Smooth muscle cell (in vitro differentiated cells): Measurements from ENCODE around the gene ATXN1. TPM values are rescaled to one million over a fixed set of nuclear protein-coding genes. Genes with fewer than 3 reads are reported as not detected.

Experiments
- DNase-seq: peaks from one replicate; lab custom pipeline; 2025; ENCODE audit not compliant: unreplicated experiment; lab: John Stamatoyannopoulos, UW
- H2AFZ ChIP-seq: fragments of 200-600 bp; sonication (generic); 2 replicates; pipeline ENCODE4 v1.6.0; 2016; ENCODE audit warnings: antibody characterized with exemption, low read depth, mild to moderate bottlenecking
- H3F3A ChIP-seq: fragments of 200-600 bp; sonication (generic); 2 replicates; pipeline ENCODE4 v1.6.0; 2017; ENCODE audit warnings: antibody characterized with exemption, low read depth
- H3K27ac ChIP-seq: fragments of 200-600 bp; sonication (generic); 2 replicates; pipeline ENCODE4 v1.5.1; 2016; ENCODE audit warnings: low read depth, mild to moderate bottlenecking
- H3K27me3 ChIP-seq: fragments of 200-600 bp; sonication (generic); 2 replicates; pipeline ENCODE4 v1.6.1; 2016; ENCODE audit warnings: low read depth, mild to moderate bottlenecking
- H3K36me3 ChIP-seq: fragments of 200-600 bp; sonication (generic); 2 replicates; pipeline ENCODE4 v1.5.1; 2016; ENCODE audit warnings: low read depth
- H3K4me1 ChIP-seq: fragments of 200-600 bp; sonication (generic); 2 replicates; pipeline ENCODE4 v1.5.1; 2016; ENCODE audit warnings: low read depth
- H3K4me2 ChIP-seq: fragments of 200-600 bp; sonication (generic); 2 replicates; pipeline ENCODE4 v1.6.0; 2016; ENCODE audit warnings: mild to moderate bottlenecking
- H3K4me3 ChIP-seq: fragments of 200-600 bp; sonication (generic); 2 replicates; pipeline ENCODE4 v1.5.1; 2016; ENCODE audit warnings: mild to moderate bottlenecking
- H3K79me2 ChIP-seq: fragments of 200-600 bp; sonication (generic); 2 replicates; pipeline ENCODE4 v1.6.0; 2016; ENCODE audit warnings: low read depth, mild to moderate bottlenecking
- H3K9ac ChIP-seq: fragments of 200-600 bp; sonication (generic); 2 replicates; pipeline ENCODE4 v1.6.0; 2016; ENCODE audit warnings: low read depth
- H3K9me3 ChIP-seq: fragments of 200-600 bp; sonication (generic); replicated peaks from 2 replicates; pipeline ENCODE4 v1.5.1; 2016; ENCODE audit warnings: low read depth
- H4K20me1 ChIP-seq: fragments of 200-600 bp; sonication (generic); 2 replicates; pipeline ENCODE4 v1.6.0; 2016; ENCODE audit warnings: low read depth
- WGBS: methylation state at CpG from one replicate; pipeline ENCODE4 v1.1.7; 2016; ENCODE audit warnings: low lambda C conversion rate; 5-methylcytosine and 5-hydroxymethylcytosine counted together
- polyA plus RNA-seq: library from polyadenylated mRNA; unstranded; fragments of >200 nt; fragmentation: Nextera tagmentation; extraction: Ambion mirVana; gene quantifications from 2 replicates; pipeline ENCODE4 v1.2.1, GENCODE V29; 2016
- total RNA-seq: library from RNA; depleted of rRNA; stranded (reverse); fragments of >200 nt; gene quantifications from 2 replicates; pipeline ENCODE4 v1.2.3, GENCODE V29; 2014
- TF ChIP-seq, protein P1 (sequence below): fragments of 200-600 bp; sonication (generic); IDR thresholded peaks from 2 replicates; pipeline ENCODE4 v1.5.1; 2017; ENCODE audit warnings: borderline replicate concordance, mild to moderate bottlenecking, antibody characterized with exemption; ENCODE audit not compliant: insufficient read depth, poor library complexity, severe bottlenecking

Gene ATXN1
- total and polyA plus RNA-seq, 2 experiments from 2014 or later = 17.9 to 40.6 TPM

DNA sequence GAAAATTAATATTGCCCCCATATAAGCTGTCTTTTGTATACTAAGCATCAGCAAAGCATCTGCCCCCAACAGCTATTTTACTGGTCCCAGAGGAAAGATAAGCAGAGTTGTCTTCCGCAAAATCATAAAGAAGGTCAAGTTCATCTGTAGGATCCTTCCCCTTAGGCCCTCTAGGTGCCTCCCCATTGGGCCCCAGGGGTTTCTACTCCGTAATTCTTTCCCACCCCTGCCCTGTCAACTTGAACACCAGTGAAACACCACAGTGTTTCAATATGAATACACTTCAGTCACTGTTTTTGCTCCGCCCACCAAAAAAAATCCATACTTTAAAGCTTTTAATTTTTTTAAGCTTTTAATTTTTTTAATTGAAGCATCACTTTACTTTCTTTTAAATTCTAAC is 159.2 kb downstream of the ATXN1 start:
- H3K27ac ChIP-seq = no peak overlapping the region
- H3K27me3 ChIP-seq = no peaks in the 10 kb centered on the region
- peaks cover 27% of the 10 kb centered on the region for H4K20me1 ChIP-seq
- peaks cover 3% of the 10 kb centered on the region for H3K79me2 ChIP-seq
- H3K4me3 ChIP-seq = no peak overlapping the region
- no peaks in the 10 kb centered on the region for H3K4me1 ChIP-seq
- no peak overlapping the region for H3K4me2 ChIP-seq
- H2AFZ ChIP-seq = no peak overlapping the region
- DNase-seq = no peak
- H3K36me3 ChIP-seq = no peaks in the 10 kb centered on the region
- no peak overlapping the region for H3K9ac ChIP-seq
- TF ChIP-seq, protein P1, sequence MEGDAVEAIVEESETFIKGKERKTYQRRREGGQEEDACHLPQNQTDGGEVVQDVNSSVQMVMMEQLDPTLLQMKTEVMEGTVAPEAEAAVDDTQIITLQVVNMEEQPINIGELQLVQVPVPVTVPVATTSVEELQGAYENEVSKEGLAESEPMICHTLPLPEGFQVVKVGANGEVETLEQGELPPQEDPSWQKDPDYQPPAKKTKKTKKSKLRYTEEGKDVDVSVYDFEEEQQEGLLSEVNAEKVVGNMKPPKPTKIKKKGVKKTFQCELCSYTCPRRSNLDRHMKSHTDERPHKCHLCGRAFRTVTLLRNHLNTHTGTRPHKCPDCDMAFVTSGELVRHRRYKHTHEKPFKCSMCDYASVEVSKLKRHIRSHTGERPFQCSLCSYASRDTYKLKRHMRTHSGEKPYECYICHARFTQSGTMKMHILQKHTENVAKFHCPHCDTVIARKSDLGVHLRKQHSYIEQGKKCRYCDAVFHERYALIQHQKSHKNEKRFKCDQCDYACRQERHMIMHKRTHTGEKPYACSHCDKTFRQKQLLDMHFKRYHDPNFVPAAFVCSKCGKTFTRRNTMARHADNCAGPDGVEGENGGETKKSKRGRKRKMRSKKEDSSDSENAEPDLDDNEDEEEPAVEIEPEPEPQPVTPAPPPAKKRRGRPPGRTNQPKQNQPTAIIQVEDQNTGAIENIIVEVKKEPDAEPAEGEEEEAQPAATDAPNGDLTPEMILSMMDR = no peak
- 94% methylated on average over 3 of the region's 3 CpGs for WGBS
- H3K9me3 ChIP-seq = no peaks in the 10 kb centered on the region
- H3F3A ChIP-seq = no peaks in the 10 kb centered on the region

DNA sequence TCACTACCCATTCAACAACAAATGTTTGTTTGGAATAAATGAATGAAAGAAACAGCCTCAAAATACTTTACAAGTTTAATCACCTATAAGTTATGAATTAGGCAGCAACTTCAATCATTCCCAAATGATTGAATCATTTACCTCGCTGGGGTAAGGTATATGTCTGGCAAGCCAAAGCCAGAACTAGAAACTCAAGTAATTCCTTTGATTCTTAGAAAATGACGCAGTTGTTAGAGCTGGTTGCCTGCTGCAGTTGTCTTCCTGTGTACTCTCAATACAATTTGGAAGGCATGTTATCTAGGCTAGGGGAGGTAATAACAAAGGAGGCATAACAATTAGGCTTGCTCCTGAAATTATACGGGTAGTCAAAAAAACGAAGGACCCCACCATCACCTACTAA is 160.6 kb downstream of the ATXN1 start:
- Histone ChIP-seq H3K4me3 (no peak overlapping the region), H3K4me1 (no peaks in the 10 kb centered on the region), H3K9ac (no peak overlapping the region), H3K4me2 (no peak overlapping the region), H3K27me3 (no peaks in the 10 kb centered on the region), H3K36me3 (no peaks in the 10 kb centered on the region), H3K27ac (no peak overlapping the region), H4K20me1 (peaks cover 39% of the 10 kb centered on the region), H3K9me3 (no peaks in the 10 kb centered on the region), H3K79me2 (peaks cover 3% of the 10 kb centered on the region), H2AFZ (no peak overlapping the region), H3F3A (no peaks in the 10 kb centered on the region)
- no peak for DNase-seq
- WGBS = 85% methylated on average over 4 of the region's 4 CpGs
- TF ChIP-seq, protein P1 = no peak

DNA sequence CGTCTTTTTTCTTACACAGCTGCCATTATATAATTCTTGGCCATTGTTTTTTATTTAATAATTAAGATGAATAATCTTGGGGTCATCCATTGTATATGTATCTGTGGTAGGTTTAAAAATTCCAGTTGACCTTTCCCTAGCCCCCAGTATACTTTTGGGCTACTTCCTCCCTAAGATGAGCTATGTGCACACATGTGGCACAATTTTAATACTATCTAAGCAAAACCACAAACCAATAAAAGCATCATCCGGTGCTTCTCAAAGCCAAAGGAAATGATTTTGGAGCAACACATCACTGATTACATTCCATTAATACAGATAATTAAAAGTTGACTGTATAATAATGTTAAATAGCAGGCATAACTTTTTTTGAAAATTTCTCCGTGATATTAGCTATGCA is 161.2 kb downstream of the ATXN1 start:
- Histone ChIP-seq H3K4me2 (no peak overlapping the region), H3K4me3 (no peak overlapping the region), H3K36me3 (no peaks in the 10 kb centered on the region), H3K79me2 (peaks cover 3% of the 10 kb centered on the region), H3F3A (no peaks in the 10 kb centered on the region), H3K9ac (no peak overlapping the region), H3K27me3 (no peaks in the 10 kb centered on the region), H3K4me1 (no peaks in the 10 kb centered on the region), H3K9me3 (no peaks in the 10 kb centered on the region), H3K27ac (no peak overlapping the region), H4K20me1 (peaks cover 44% of the 10 kb centered on the region), H2AFZ (no peak overlapping the region)
- 73% methylated on average over 3 of the region's 3 CpGs for WGBS
- TF ChIP-seq, protein P1 = no peak
- no peak for DNase-seq

DNA sequence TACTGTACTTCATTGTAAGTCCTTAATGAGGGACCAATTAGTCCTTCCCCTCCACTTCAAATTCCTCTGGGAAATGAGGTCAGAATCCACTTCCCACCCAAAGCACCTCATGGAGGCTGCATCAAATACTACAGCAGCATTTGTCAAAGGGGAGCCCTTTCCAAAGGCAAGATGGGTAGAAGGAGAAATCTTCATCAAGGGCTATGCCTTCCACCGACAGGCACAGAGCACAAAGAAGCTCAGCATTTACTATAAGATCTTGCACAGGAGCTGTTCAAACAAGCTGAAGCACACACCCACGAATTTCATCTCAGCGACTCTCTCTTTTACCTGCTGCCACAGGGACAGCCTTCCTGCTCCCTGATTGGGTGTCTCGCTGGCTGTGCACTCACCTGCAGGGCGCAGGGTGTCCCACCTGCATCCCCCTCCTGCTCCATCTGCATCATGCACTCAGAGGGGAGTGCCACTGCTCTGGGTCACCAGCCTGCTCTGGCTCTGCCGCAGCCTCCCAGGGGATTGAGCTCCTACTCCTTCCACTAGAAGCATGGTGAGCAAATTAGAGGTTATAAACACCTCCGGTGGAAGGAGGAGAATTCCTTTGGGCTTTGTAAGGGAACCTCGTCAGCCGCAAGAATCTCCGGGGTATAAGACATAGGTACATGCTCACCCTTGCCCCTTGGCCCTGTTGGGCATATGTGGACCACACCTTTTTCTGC is 164.5 kb downstream of the ATXN1 start:
- TF ChIP-seq, protein P1 = no peak
- Histone ChIP-seq H3K4me1 (no peaks in the 10 kb centered on the region), H3F3A (no peaks in the 10 kb centered on the region), H3K79me2 (peaks cover 10% of the 10 kb centered on the region), H3K27ac (no peak overlapping the region), H2AFZ (no peak overlapping the region), H3K4me3 (no peak overlapping the region), H3K36me3 (no peaks in the 10 kb centered on the region), H3K27me3 (no peaks in the 10 kb centered on the region), H3K4me2 (no peak overlapping the region), H3K9me3 (no peaks in the 10 kb centered on the region), H3K9ac (no peak overlapping the region), H4K20me1 (peaks cover 56% of the 10 kb centered on the region)
- 72% methylated on average over 10 of the region's 10 CpGs for WGBS
- DNase-seq = no peak
